Femur (tissue), 1 donor: ENCODE results near the gene CAMSAP3.
A peak's percentile ranks its signal among the peaks of the same experiment; 100 is the strongest.

Source experiments
- DNase-seq: peaks from one replicate; pipeline ENCODE4 v3.0.0-alpha.2; 2017

Gene CAMSAP3

DNA sequence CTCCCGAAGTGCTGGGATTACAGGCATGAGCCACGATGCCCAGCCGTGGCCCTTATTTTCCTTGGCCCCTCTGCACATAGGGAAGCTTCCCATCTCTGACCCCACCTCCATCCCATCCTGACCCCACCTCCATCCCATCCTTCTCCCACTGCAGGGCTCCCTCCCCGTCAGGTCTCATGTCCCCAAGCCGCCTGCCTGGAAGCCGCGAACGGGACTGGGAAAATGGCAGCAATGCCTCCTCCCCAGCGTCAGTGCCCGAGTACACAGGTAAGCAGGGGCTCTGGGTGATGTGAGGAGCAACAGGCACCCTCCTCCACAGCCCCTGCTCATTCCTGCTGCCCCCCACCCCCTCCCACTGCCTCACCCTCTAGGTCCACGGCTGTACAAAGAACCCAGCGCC is 21.5 kb downstream of the CAMSAP3 start:
- no peak for DNase-seq

DNA sequence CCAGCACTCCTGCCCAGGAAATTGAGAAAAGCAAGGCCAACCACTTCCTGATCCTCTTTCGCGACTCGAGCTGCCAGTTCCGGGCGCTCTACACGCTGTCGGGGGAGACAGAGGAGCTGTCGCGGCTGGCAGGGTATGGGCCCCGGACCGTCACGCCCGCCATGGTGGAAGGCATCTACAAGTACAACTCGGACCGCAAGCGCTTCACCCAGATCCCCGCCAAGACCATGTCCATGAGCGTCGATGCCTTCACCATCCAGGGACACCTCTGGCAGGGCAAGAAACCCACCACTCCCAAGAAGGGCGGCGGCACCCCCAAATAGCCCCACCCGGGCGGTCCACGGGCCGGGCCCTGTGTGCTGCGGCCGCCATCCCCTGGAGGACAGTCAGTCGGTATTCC is 22.1 kb downstream of the CAMSAP3 start:
- DNase-seq: no peak

- DNase-seq: no peak
Observed at GRCh38 chr19:7618348-7618747, 22.7 kb downstream of the CAMSAP3 start.

DNA sequence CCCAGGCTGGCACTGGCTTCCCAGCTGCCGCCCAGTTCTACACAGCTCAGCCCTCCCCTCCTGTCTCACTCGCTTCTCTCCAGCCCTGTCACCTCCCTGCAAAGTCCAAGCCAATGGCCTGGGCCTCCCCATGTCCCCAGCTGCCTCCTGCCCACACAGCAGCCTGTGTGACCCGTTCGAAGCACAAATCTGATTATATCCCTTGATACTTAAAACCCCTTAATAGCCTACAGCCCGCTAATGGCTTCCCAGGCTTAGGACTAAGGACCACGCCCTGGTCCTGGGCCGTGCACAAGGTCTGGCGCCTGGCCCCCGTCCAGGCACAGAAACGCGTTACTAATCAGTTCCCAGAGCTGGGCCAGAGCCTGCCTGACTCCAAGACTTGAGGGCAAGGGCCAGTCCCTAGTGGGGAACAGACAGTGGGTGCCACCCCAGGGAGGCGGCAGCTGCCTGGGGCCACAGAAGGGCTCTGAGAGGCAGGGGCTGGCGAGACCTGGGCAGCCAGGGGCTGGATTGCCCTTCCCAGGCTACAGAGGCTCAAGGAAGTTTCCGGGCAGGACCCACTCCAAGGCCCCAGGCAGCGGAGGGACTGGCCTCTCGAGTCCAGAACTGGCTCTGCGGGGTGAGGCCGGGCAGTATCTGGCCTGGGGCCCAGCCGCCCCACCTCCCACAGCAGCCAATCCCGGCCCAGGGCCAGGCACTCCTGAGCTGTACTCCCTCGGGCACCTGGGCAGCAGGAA is 23.3 kb downstream of the CAMSAP3 start:
- no peak for DNase-seq

- no peak for DNase-seq
Observed at GRCh38 chr19:7619671-7620441, 24.2 kb downstream of the CAMSAP3 start.

DNA sequence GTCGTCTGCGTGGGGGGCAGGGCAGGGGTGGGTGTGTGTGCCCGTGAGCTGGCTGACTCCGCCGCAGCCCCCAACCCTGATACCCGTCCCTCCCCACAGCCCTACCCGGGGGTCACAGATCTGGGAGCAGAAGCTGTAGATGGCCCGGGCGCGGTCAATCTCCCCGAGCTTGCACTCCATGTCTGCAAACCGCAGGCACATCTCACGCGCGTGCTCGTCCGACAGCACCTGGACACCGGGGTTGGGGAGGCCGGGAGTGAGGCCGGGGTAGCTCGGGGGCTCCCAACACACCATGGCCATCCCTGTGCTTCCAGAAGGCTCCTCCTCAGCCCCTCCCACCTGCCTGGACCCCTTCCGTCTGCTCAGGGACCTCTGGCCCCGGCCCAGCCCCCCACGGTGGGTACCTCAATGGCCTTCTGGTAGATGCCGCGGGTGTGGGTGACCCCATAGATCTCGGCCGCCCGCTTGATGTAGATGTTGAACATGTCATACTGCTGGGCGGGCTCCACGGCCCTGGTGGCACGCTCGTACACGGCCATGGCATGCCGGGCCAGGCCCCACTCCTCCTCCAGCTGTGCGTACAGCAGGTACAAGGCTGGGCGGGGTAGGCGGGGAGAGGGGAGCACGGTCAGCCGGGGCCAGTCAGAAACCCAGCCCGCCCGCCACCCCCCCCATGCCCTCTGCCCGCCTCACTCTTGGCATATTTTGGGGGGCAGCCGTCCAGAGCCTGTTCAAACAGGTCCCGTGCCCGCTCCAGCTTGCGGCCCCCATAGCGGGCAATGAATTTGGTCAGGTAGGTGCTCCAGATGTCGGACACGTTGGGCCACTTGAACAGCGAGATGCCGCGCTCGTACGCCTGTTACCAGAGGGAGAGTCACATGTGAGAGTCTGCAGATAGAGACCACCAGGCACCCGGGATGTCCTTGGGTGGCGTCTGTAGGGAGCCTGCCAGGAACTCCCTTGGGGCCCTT is 25.1 kb downstream of the CAMSAP3 start:
- DNase-seq: no peak

DNA sequence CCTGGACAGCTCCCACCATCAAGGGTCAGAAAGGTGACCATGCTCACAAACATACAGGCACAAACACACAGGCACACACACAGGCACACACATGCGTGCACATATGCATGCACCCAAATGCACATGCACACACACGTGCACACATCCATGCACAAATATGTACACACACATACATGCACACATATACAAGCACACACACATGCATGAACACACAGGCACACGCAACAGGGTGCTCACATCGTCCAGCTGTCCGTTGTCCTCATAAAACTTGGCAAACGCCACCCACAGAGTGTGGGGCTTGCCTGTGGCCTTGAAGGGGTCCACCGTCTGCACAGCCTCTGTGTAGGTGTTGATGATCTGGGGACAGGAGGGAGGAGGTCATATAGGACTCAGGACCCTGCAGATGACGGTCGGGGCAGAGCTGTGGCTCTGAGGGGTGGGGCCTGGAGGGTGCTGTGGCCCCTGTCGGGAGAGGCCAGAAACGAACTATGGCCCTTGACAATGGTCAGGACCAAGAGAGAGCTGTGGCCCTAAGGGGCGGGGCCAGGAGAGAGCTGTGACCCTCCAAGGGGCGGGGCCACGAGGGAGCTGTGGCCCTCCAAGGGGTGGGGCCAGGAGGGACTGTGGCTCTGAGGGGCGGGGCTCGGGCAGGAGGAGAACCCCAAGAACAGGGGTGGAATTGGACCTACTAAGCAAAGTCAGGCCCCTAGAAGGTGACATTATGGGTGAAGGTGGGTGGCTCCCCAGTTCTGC is 27.4 kb downstream of the CAMSAP3 start:
- no peak for DNase-seq

- no peak for DNase-seq
Observed at GRCh38 chr19:7623725-7624603, 28.3 kb downstream of the CAMSAP3 start.

GRCh38 chr19:7624810-7625209 is 29.1 kb downstream of the CAMSAP3 start:
- DNase-seq: no peak

GRCh38 chr19:7625763-7626372 is 30.2 kb downstream of the CAMSAP3 start:
- no peak for DNase-seq

GRCh38 chr19:7627166-7627565 is 31.5 kb downstream of the CAMSAP3 start:
- DNase-seq: no peak

DNA sequence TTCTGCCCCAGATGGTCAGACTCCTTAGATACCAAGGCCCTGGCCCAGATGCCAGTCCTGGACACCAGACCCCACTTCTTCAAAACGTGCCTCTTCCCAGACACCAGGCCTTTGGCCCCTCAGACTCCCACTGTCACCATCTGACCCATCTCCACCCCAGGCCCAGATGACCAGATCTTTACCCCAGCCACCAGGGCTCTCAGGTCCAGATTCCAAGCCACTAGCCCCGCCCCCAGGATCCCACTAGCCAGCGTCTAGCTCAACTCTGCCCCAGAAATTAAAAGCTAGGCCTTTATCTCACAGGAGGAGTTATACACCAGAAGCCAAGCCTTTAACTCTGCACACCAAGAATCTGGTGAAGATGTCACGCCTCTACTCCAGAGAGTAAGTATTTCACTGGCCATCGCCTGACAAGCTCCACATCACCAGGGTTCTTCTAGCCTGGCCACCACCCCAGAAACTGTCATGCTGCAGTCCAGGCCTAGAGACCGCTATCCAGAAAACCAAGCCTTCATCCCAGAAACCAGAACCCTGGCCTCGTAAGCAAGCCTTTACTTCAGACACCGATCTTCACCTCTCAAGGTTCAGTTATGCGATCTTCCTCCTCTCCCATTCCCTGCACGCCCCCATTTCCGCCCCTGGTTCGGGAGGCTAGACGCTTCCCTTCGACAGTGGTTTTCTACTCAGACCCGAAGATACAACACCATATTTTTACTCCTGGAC is 33.1 kb downstream of the CAMSAP3 start:
- DNase-seq: no peak

DNA sequence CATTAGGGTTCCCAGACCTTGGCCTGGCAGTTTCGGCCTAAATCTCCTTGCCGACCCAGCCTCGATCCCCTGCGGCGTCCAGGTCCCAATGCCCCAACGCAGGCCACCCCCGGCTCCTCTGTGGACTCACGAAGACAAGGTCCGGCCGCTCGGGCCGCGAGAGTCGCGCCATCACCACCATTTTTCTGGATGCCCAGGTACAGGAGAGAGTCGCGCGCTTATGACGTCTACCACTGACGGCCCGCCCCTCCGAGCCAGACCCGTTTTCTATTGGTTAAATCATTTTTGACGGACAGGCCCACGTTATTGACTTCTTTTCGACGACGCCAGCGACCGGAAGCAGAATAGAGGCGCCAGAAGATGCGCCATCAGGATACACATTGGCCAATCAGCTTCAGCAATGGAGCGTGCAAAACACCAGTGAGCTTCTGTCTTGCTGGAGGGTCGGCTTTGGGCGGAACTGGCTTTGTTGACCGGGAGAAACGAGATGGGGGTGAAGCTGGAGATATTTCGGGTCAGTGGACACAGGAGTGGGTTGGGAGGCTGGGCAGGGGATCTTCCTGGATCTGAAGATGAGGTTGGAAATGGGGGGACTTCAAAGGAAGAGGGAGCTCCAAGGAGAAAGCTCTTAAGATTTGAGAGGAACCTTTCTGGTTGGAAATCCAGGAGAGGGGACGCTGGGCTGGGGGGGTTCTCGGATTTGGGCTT is 33.8 kb downstream of the CAMSAP3 start, which contains the start of the genes PET100 and XAB2:
TSS of gene PET100 (plus strand) at position 447 of the 708 bp plus-strand sequence. CDS start at position 488, 41 bp downstream.
TSS of gene XAB2 (minus strand) at position 199 of the 708 bp plus-strand sequence. CDS start at position 181, 18 bp downstream.
- peak; percentile 99 for DNase-seq

DNA sequence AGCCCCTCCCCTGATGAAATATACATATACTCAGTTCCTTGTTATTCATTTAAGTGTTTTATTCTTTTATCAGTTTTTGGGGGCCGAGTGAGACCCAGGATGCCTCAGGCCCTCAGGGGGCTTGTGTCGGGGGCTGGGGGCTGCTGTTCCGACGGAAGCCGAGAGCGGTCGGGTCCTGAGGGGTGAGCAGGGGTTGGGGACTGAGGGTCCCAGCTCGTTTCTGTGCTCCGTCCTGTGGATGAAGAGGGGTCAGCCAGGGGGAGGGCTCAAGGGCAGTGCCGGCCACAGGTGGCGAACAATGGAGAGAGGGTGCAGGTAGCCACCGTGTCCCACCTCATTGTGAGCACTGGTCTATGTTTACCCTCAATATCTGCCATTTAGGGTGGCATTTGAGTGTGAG is 35.9 kb downstream of the CAMSAP3 start:
- no peak for DNase-seq

DNA sequence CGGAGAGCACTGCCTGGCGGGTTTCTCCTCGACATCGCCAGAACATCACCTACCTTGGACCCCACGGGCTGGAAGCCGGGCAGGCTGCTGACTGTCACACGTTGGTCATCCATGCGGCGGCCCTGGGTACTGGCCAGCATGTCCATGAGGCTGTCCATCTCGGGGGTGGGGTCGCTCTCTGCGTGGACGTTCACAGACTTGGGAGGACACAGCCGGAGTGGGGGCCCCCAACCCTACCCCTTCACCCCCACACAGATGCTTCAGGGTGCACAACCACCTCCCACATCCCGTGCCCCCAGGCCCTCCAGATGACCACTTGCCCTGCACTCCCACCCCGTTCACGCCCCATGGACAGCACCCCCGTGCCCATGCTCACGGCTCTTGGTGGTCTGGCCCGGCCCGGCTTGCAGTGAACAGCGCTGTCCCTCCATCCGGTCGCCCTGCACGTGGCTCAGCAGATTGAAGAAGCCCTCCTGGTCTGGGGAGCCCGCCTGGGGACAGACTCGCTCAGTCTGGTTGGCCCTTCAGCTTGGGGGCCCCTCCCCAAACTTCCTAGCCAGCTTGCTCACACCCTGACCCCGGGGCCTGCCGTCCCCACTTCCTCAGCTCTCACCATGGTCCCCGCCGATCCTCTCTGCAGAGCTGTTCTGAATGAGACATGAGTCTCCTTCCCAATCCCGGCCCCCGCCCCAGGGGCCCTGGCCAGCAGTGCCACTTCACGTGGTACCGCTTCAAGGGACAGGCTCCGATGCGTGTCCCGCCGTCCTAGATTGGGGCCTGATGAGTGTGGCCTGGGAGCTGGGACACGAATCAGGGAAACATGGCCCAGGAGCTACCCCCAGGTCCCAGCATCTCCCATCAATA is 36.9 kb downstream of the CAMSAP3 start:
- no peak for DNase-seq

- no peak for DNase-seq
Observed at GRCh38 chr19:7633698-7634097, 38.0 kb downstream of the CAMSAP3 start, which contains the start of gene PCP2. Gene PCP2 (minus strand): TSS chr19:7633719. CDS start chr19:7633457, 262 bp downstream.

- DNase-seq: no peak
Observed at GRCh38 chr19:7635670-7636069, 40.0 kb downstream of the CAMSAP3 start.

DNA sequence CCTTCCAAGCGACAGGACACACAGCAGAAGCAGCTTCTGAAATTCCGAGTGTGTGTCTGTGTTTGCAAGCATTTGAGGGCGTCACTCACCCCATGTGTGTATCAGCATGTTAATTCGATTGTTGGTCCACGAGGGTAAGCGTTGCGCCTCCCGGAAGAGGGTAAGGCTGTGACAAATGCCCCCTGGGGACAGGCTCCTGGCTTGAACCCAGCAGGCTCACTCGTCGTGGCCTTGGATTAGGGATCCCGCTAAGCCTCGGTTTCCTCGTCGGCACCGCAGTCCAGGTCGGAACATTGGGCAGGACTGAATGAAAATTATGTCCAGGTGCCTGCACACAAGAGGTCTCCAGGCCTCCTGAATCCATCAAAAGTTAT is 40.6 kb downstream of the CAMSAP3 start:
- no peak for DNase-seq
